HS-27A (cell line): ENCODE data around the gene MT4.

Experiments used
- DNase-seq: peaks from one replicate; pipeline ENCODE4 v3.0.0-alpha.2; 2012; ENCODE audit warnings: low read depth, missing footprints

The MT4 gene

DNA sequence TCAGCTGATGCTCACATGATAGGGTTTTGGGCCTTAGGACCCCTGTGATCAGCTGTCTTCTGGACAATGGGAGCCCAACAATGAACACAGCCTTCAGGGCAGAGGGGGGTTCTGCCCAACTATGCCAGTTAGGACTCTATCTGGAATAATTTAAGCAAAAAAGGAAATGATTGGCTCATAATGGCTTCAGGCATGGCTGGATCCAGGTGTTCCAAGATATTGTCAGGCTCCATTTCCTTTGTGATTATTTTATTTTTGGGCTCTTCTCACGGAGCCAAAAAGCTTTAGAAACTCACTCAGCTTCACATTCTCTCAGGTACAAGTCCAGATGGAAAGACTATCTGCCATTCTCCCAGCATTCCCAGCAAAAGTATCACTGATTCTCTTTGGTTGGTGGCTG lies 40.6 kb downstream of the MT4 start:
- no peak for DNase-seq

GRCh38 chr16:56606071-56606475 lies 41.2 kb downstream of the MT4 start:
- peak; percentile 79 for DNase-seq

DNA sequence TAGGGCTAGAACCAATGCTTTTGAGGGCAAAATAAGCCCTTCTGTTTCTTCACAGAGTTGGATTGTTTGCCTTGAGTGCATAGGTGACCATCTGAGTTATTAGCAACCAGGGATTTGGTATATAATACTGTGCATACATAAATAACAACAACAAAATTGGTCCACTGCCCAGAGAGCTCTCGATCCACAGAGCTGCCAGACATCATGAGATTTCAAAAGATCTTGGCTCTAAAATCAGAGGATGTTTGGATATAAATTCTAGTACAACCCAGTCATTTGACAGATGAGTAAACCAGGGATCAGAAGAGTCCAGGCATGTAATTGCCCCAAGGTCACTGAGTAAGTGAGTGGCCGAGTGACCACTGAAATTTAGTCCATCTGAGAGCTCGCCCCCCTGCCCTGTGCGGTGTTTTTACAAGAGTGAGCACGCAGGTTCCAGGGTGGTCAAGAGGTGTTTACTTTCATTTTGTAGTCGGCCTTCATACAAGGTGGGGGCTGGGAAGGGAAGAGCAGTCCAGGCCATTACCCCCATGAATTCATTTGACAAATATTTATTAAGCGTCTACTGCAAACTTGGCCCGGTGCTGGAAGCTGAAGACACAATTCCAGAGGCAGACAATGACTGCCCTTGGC lies 41.7 kb downstream of the MT4 start:
- DNase-seq = peak; percentile 85

DNA sequence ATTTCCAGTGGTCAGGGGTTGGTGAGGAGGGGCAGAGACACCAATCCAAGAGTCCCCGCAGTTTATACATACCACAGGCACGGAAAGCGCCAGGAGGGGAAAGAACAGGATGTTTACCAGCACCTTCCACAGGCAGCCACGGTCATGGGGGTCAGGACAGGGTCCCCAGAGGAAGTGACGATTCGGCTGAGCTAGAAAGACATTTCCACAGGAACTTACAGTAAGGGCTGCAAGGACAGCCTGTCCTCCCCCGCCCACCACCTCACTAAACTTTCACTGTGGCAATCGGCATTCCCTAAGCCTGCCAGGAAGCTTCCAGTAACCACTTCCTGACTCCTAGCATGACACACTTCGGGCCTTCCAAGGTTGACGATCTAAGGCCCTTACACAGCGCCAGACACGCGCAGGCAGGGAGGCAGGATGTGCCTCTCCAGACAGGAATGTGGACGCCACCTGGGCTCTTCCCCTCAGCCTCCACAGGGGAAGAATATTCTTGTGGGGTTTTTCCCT lies 42.3 kb downstream of the MT4 start:
- peak; percentile 90 for DNase-seq

GRCh38 chr16:56607675-56608042 lies 42.8 kb downstream of the MT4 start:
- DNase-seq = no peak

DNA sequence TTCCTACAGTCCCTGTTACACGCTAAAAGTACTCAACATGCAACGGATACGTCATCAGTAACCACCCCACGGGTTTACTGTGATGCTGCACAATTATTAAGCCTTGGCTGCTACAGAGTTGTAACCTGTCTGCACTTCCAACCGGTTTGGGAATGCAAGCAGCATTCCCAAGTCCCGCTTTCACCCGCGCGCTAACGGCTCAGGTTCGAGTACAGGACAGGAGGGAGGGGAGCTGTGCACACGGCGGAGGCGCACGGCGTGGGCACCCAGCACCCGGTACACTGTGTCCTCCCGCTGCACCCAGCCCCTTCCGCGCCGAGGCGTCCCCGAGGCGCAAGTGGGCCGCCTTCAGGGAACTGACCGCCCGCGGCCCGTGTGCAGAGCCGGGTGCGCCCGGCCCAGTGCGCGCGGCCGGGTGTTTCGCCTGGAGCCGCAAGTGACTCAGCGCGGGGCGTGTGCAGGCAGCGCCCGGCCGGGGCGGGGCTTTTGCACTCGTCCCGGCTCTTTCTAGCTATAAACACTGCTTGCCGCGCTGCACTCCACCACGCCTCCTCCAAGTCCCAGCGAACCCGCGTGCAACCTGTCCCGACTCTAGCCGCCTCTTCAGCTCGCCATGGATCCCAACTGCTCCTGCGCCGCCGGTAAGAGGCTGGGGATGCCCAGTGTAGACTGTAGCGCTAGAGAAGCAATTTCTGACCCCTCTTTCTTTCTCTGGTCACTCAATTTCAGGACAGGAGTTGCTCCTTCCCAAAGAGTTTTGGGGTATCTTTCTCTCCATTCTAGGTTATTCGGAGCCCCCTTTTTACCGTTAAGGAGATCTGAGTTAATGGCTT lies 43.4 kb downstream of the MT4 start, which contains the start of gene MT2A:
TSS of gene MT2A (plus strand) at position 542 of the 833 bp plus-strand sequence. CDS start at position 614, 72 bp downstream.
- peak; percentile 86 for DNase-seq

- no peak for DNase-seq
Observed at GRCh38 chr16:56608876-56609462, 44.1 kb downstream of the MT4 start.

GRCh38 chr16:56609463-56609921 lies 44.6 kb downstream of the MT4 start:
- DNase-seq = peak; percentile 72

DNA sequence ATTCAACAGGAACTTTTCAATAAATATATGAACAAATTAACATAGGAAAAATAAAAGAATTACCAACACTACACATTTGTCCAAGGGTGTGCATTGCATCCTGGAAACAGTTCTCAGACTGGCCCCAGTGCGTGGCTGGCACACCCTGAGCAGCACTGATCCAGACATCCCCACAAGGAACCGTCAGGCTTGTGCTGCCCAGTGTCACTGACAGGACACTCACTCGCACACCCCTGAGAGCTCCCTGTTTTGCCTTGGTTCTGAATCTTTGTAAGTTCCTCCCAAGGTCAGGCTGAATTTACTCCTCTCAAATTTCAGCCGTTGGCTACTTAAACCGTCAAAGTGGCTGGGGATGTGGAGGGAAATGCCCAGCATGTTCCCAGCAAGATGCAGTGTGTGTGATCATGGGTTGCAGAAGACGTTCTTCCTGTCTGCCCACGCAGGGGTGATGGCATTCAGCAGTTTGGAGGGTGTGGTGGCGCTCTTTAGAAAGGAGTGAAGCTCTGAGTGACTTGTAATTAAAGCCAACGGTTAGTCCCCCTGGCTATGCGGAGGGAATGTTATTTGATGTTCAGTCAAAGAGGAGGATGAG lies 45.2 kb downstream of the MT4 start:
- DNase-seq = peak; percentile 68

- DNase-seq = no peak
Observed at GRCh38 chr16:56610609-56611111, 45.8 kb downstream of the MT4 start.

- DNase-seq = no peak
Observed at GRCh38 chr16:56611281-56611833, 46.5 kb downstream of the MT4 start.

DNA sequence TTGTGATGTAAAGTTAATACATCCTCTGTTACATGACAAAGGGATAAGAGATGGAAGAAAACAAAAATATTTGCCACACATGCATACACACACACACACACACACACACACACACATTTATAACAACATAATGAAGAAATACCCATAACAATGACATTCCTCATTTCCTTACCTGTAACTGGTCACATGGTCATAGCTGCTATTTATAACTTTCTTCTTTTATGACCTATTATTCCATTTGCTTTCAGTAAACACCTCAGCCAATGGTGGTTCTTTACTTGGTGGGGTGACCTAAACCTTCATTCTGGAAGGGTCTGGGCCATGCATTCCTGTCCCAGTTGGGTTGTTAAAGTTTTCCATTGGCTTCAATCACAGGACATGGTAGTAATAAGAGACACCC lies 48.8 kb downstream of the MT4 start:
- no peak for DNase-seq

DNA sequence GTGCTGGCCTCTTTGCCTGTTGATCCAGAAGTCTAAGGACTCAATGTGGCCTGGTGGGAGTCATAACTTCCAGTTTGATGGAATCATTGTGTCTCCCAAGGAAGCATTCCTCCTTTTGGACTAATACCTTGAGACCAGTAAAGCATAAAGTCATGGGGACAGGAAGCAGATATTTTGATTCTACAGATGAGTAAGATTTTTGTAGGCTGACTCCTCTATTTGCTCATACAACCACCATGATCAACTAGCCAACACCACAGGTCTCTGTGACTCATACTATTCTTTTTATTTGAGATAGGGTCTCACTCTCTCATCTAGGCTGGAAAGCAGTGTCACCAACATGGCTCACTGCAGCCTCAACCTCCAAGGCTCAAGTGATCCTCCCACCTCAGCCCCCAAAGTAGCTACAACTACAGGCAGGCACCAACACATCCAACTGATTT lies 49.7 kb downstream of the MT4 start:
- peak; percentile 75 for DNase-seq

GRCh38 chr16:56615353-56615752 lies 50.5 kb downstream of the MT4 start:
- DNase-seq = no peak

- no peak for DNase-seq
Observed at GRCh38 chr16:56616608-56617211, 51.8 kb downstream of the MT4 start.

DNA sequence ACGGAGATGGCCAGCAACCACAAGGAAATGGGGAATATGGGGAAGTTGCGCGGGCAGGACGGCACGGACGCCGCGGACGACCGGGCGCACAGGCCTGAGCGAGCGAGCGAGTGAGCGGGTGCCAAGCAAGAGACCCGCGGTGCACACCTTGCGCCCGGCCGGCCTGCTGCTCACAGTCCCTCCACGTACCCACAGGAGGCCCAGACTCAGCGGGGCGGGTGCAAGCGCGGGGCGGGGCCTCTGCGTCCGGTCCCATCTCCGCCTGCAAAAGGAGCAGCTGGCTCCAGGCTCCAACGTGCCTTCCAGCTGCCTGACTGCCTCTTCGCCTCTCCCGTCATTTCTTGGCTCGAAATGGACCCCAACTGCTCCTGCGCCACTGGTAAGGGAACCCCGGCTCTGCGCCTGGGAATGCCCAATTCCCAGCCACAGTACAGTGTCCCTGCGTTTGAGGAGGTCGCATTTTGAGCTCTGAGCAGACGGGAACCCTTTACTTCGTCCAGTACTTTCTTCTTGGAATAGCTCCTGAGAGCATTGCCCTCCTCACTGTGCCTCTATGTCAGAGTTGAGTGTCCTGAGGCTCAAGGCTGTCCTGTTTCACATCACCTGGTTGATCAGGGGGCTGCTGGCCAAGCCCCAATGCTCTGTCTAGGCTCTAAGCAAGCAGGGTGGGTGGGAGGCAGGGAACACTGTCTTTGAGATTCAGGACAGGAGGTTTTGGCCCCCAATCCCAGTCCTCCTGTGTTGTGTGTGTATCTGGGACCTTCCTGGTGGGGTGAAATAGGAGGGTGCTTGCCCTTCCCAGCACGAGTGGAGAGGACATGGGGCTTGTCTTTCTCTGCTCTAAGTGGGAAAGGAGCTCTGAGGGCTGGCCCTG lies 52.6 kb downstream of the MT4 start:
- no peak for DNase-seq

GRCh38 chr16:56618138-56618537 lies 53.3 kb downstream of the MT4 start:
- no peak for DNase-seq
